PC-3 (cell line): ENCODE measurements around the gene IFITM5. TPM values are rescaled to one million over a fixed set of nuclear protein-coding genes. Genes with fewer than 3 reads are reported as not detected.
"Not testable (repeated sequence)": the region's sequence is repeated elsewhere in the genome, so short reads cannot be mapped to it uniquely, and the experiment has no call there.

Source experiments
- ATAC-seq: fragments of 200-7000 bp; cut with Tn5 transposase; 2 replicates; pipeline ENCODE4 v1.9.1; 2020; ENCODE audit warnings: mild to moderate bottlenecking, moderate library complexity
- BruUV-seq: library from RNA; stranded (reverse); fragments of 400-500 nt; replicated peaks from 2 replicates; lab custom pipeline; 2021; lab: Mats Ljungman, UMichigan
- CTCF ChIA-PET: fragments of 300-600 bp; sonication (Branson Sonifier 250); formaldehyde crosslinking; loops from one replicate; lab custom pipeline; 2022; ENCODE audit warnings: antibody characterized with exemption; lab: Charles Lee
- POLR2A ChIA-PET: fragments of 300-600 bp; sonication (Branson Sonifier 250); formaldehyde crosslinking; loops from one replicate; lab custom pipeline; 2022; ENCODE audit warnings: antibody characterized with exemption; ENCODE audit not compliant: unreplicated experiment; lab: Charles Lee
- DNase-seq: peaks from one replicate; pipeline ENCODE4 v3.0.0-alpha.2; 2015
- H2AFZ ChIP-seq: fragments of 300-600 bp; sonication (generic); 2 replicates; pipeline ENCODE4 v1.6.0; 2016; ENCODE audit warnings: antibody characterized with exemption, low read length
- H3F3A ChIP-seq: fragments of 300-600 bp; sonication (generic); one replicate; pipeline ENCODE4 v1.6.0; 2017; ENCODE audit warnings: antibody characterized with exemption, low read length, control low read depth, mild to moderate bottlenecking; ENCODE audit not compliant: unreplicated experiment
- H3K27ac ChIP-seq: fragments of 300-600 bp; sonication (generic); 2 replicates; pipeline ENCODE4 v1.5.1; 2016; ENCODE audit warnings: mild to moderate bottlenecking, low read length
- H3K27me3 ChIP-seq: fragments of 300-600 bp; sonication (generic); 2 replicates; pipeline ENCODE4 v1.6.1; 2016; ENCODE audit warnings: low read length, mixed read lengths
- H3K36me3 ChIP-seq: fragments of 300-600 bp; sonication (generic); 2 replicates; pipeline ENCODE4 v1.6.1; 2016; ENCODE audit warnings: low read depth, mixed run types, low read length, mixed read lengths
- H3K4me1 ChIP-seq: fragments of 300-600 bp; sonication (generic); 2 replicates; pipeline ENCODE4 v1.5.1; 2016; ENCODE audit warnings: low read length; ENCODE audit not compliant: insufficient read depth
- H3K4me2 ChIP-seq: fragments of 300-600 bp; sonication (generic); 2 replicates; pipeline ENCODE4 v1.6.0; 2016; ENCODE audit warnings: low read length
- H3K4me3 ChIP-seq: fragments of 300-600 bp; sonication (generic); 2 replicates; pipeline ENCODE4 v1.5.1; 2016; ENCODE audit warnings: mild to moderate bottlenecking, low read length, mixed read lengths
- H3K79me2 ChIP-seq: fragments of 300-600 bp; sonication (generic); 2 replicates; pipeline ENCODE4 v1.6.1; 2017; ENCODE audit warnings: low read length, mixed read lengths
- H3K9ac ChIP-seq: fragments of 300-600 bp; sonication (generic); 2 replicates; pipeline ENCODE4 v1.6.0; 2016; ENCODE audit warnings: mild to moderate bottlenecking, low read length
- H3K9me2 ChIP-seq: fragments of 300-600 bp; sonication (generic); replicated peaks from 2 replicates; pipeline ENCODE4 v1.6.1; 2016; ENCODE audit warnings: mixed run types, low read length, mixed read lengths
- H3K9me3 ChIP-seq: fragments of 300-600 bp; sonication (generic); 2 replicates; pipeline ENCODE4 v1.6.1; 2016; ENCODE audit warnings: low read length, mixed read lengths
- H4K20me1 ChIP-seq: fragments of 300-600 bp; sonication (generic); 2 replicates; pipeline ENCODE4 v1.6.1; 2016; ENCODE audit warnings: low read length, mixed read lengths
- EZH2 ChIP-seq: fragments of 300-600 bp; sonication (generic); IDR thresholded peaks from one replicate; pipeline ENCODE4 v1.6.1; 2017; ENCODE audit warnings: antibody characterized with exemption, mild to moderate bottlenecking, low read length; ENCODE audit not compliant: unreplicated experiment
- EZH2phosphoT487 ChIP-seq: fragments of 300-600 bp; sonication (generic); IDR thresholded peaks from 2 replicates; pipeline ENCODE4 v1.6.1; 2018; ENCODE audit warnings: mild to moderate bottlenecking, antibody characterized with exemption, low read length, borderline replicate concordance
- intact Hi-C: fragments of 100-400 bp; cut with micrococcal nuclease; formaldehyde crosslinking; loops from 2 replicates; pipeline ENCODE4 v1.9.0; 2023
- total RNA-seq: library from RNA; depleted of rRNA; stranded (reverse); fragments of >200 nt; gene quantifications from 2 replicates; pipeline ENCODE4 v1.2.3, GENCODE V29; 2014
- TF ChIP-seq, protein P1 (sequence below): fragments of 300-600 bp; sonication (generic); conservative IDR thresholded peaks from 2 replicates; pipeline ENCODE4 v1.5.1; 2017; ENCODE audit warnings: antibody characterized with exemption, low read depth, mild to moderate bottlenecking, low read length

IFITM5 gene
- total RNA-seq, 1 experiment from 2014 or later = not detected

GRCh38 chr11:308740-309665 lies 9.7 kb upstream of the IFITM5 start:
- H2AFZ ChIP-seq, H3K36me3 ChIP-seq, H3K9me3 ChIP-seq, CTCF ChIA-PET, H3K27ac ChIP-seq, H3K27me3 ChIP-seq, H3F3A ChIP-seq, ATAC-seq, BruUV-seq, H4K20me1 ChIP-seq, H3K9me2 ChIP-seq: not testable (repeated sequence)
- intact Hi-C loops = loop anchor here (5.0 to 10.0 kb wide), 2 partner anchors 48 to 136 kb away; partner anchors contain the start of gene ANO9
- Histone ChIP-seq H3K4me2 (peak overlapping the region; percentile 75), H3K4me1 (peaks cover 12% of the 10 kb centered on the region), H3K4me3 (peak overlapping the region; percentile 59), H3K79me2 (peaks cover 12% of the 10 kb centered on the region), H3K9ac (0 out of 2 replicates have a peak overlapping the region, but pooled peaks have one; percentile 9)
- peak; percentile 49 for DNase-seq
- POLR2A ChIA-PET = interaction anchor here (0.6 kb wide), 1 partner anchor 98 kb away, joined by 7 read pairs; no protein-coding TSS in a partner anchor

GRCh38 chr11:307766-308708 lies 8.7 kb upstream of the IFITM5 start, which contains the start of gene IFITM2:
Gene IFITM2 (plus strand): TSS chr11:307816. CDS start chr11:308193, 377 bp downstream.
- Histone ChIP-seq H2AFZ (peak within 1 kb of the TSS; percentile 87), H3K79me2 (peaks cover 12% of the 10 kb centered on the region), H3K4me2 (peak within 1 kb of the TSS; percentile 91), H3K4me3 (peak within 1 kb of the TSS; percentile 78), H3K9ac (peak within 1 kb of the TSS; percentile 38), H3K4me1 (peaks cover 12% of the 10 kb centered on the region)
- TF ChIP-seq, protein P1, sequence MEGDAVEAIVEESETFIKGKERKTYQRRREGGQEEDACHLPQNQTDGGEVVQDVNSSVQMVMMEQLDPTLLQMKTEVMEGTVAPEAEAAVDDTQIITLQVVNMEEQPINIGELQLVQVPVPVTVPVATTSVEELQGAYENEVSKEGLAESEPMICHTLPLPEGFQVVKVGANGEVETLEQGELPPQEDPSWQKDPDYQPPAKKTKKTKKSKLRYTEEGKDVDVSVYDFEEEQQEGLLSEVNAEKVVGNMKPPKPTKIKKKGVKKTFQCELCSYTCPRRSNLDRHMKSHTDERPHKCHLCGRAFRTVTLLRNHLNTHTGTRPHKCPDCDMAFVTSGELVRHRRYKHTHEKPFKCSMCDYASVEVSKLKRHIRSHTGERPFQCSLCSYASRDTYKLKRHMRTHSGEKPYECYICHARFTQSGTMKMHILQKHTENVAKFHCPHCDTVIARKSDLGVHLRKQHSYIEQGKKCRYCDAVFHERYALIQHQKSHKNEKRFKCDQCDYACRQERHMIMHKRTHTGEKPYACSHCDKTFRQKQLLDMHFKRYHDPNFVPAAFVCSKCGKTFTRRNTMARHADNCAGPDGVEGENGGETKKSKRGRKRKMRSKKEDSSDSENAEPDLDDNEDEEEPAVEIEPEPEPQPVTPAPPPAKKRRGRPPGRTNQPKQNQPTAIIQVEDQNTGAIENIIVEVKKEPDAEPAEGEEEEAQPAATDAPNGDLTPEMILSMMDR = 0 out of 2 replicates have a peak, but pooled peaks have one; percentile 13
- POLR2A ChIA-PET, H3F3A ChIP-seq, H4K20me1 ChIP-seq, H3K36me3 ChIP-seq, H3K27me3 ChIP-seq, H3K27ac ChIP-seq, H3K9me2 ChIP-seq, H3K9me3 ChIP-seq: not testable (repeated sequence)
- TSS peak; percentile 88 for BruUV-seq
- CTCF ChIA-PET = interaction anchor here (0.6 kb wide), 2 partner anchors 10 to 57 kb away, joined by 3 to 4 read pairs; no protein-coding TSS in a partner anchor
- intact Hi-C loops = loop anchor here (5.0 to 10.0 kb wide), 2 partner anchors 49 to 137 kb away; partner anchors contain the start of gene ANO9
- ATAC-seq (peak; percentile 67), DNase-seq (peak; percentile 79)

- Histone ChIP-seq H3K79me2 (peaks cover 12% of the 10 kb centered on the region), H3K9ac (no peak overlapping the region), H3K9me3 (no peaks in the 10 kb centered on the region), H3K27ac (no peak overlapping the region), H2AFZ (no peak overlapping the region), H3K4me2 (no peak overlapping the region), H3F3A (no peaks in the 10 kb centered on the region), H3K9me2 (no peaks in the 10 kb centered on the region), H3K36me3 (no peaks in the 10 kb centered on the region), H3K4me3 (no peak overlapping the region), H4K20me1 (no peaks in the 10 kb centered on the region), H3K4me1 (peaks cover 12% of the 10 kb centered on the region), H3K27me3 (no peaks in the 10 kb centered on the region)
- DNase-seq (no peak), ATAC-seq (no peak)
- TF ChIP-seq, protein P1 = no peak
- TF ChIP-seq EZH2phosphoT487 = no peak
- no peak for TF ChIP-seq EZH2
- CTCF ChIA-PET = no interaction called here
- POLR2A ChIA-PET = no interaction called here
- no TSS peak for BruUV-seq
- intact Hi-C loops = loop anchor here (5.0 to 10.0 kb wide), 2 partner anchors 50 to 138 kb away; partner anchors contain the start of gene ANO9
These were observed 7.5 kb upstream of the IFITM5 start for GRCh38 chr11:306645-307371.
